ENCODE measurements around the gene MTFR1L. TPM values are rescaled to one million over a fixed set of nuclear protein-coding genes. Genes with fewer than 3 reads are reported as not detected.

Gene MTFR1L
- total RNA-seq, 1 donor from 2014 or later = 46.3 TPM

GRCh38 chr1:25821630-25822091, 1.9 kb downstream of the MTFR1L start:
- H3K27me3 ChIP-seq (ENCODE audit: control insufficient read depth, insufficient read depth, low read length) = no peaks in the 10 kb centered on the region
- H3K4me3 ChIP-seq (ENCODE audit: low read depth, low read length) = no peak overlapping the region
- DNase-seq (ENCODE audit: low read depth) = no peak
- no peaks in the 10 kb centered on the region for H3K36me3 ChIP-seq (ENCODE audit: control insufficient read depth, insufficient read depth, low read length)
- no peak for TF ChIP-seq CTCF (IDR thresholded peaks at IDR 0.05; ENCODE audit: insufficient read depth, low read length, poor library complexity, severe bottlenecking)

- Histone ChIP-seq H3K27me3 (ENCODE audit: control insufficient read depth, insufficient read depth, low read length) (no peaks in the 10 kb centered on the region), H3K4me3 (ENCODE audit: low read depth, low read length) (no peak overlapping the region), H3K36me3 (ENCODE audit: control insufficient read depth, insufficient read depth, low read length) (no peaks in the 10 kb centered on the region)
- no peak for TF ChIP-seq CTCF (IDR thresholded peaks at IDR 0.05; ENCODE audit: insufficient read depth, low read length, poor library complexity, severe bottlenecking)
- no peak for DNase-seq (ENCODE audit: low read depth)
These were observed 5.9 kb downstream of the MTFR1L start for GRCh38 chr1:25825605-25826004.

GRCh38 chr1:25826571-25826970, 6.8 kb downstream of the MTFR1L start:
- no peak overlapping the region for H3K4me3 ChIP-seq (ENCODE audit: low read depth, low read length)
- no peaks in the 10 kb centered on the region for H3K27me3 ChIP-seq (ENCODE audit: control insufficient read depth, insufficient read depth, low read length)
- DNase-seq (ENCODE audit: low read depth) = no peak
- TF ChIP-seq CTCF (IDR thresholded peaks at IDR 0.05; ENCODE audit: insufficient read depth, low read length, poor library complexity, severe bottlenecking) = no peak
- no peaks in the 10 kb centered on the region for H3K36me3 ChIP-seq (ENCODE audit: control insufficient read depth, insufficient read depth, low read length)

- H3K36me3 ChIP-seq (ENCODE audit: control insufficient read depth, insufficient read depth, low read length) = no peaks in the 10 kb centered on the region
These were observed 8.7 kb downstream of the MTFR1L start for GRCh38 chr1:25828491-25828890.

GRCh38 chr1:25829046-25829445, 9.3 kb downstream of the MTFR1L start:
- DNase-seq (ENCODE audit: low read depth) = no peak
- Histone ChIP-seq H3K27me3 (ENCODE audit: control insufficient read depth, insufficient read depth, low read length) (no peaks in the 10 kb centered on the region), H3K36me3 (ENCODE audit: control insufficient read depth, insufficient read depth, low read length) (no peaks in the 10 kb centered on the region), H3K4me3 (ENCODE audit: low read depth, low read length) (no peak overlapping the region)
- no peak for TF ChIP-seq CTCF (IDR thresholded peaks at IDR 0.05; ENCODE audit: insufficient read depth, low read length, poor library complexity, severe bottlenecking)

More at GRCh38 chr1:25828491-25828890, 8.7 kb downstream of the MTFR1L start:
- H3K27me3 ChIP-seq (ENCODE audit: control insufficient read depth, insufficient read depth, low read length) = no peaks in the 10 kb centered on the region
- no peak for DNase-seq (ENCODE audit: low read depth)
- no peak for TF ChIP-seq CTCF (IDR thresholded peaks at IDR 0.05; ENCODE audit: insufficient read depth, low read length, poor library complexity, severe bottlenecking)
- no peak overlapping the region for H3K4me3 ChIP-seq (ENCODE audit: low read depth, low read length)

- no peak overlapping the region for H3K4me3 ChIP-seq (ENCODE audit: low read depth, low read length)
- no peaks in the 10 kb centered on the region for H3K27me3 ChIP-seq (ENCODE audit: control insufficient read depth, insufficient read depth, low read length)
- TF ChIP-seq CTCF (IDR thresholded peaks at IDR 0.05; ENCODE audit: insufficient read depth, low read length, poor library complexity, severe bottlenecking) = no peak
- no peak for DNase-seq (ENCODE audit: low read depth)
- no peaks in the 10 kb centered on the region for H3K36me3 ChIP-seq (ENCODE audit: control insufficient read depth, insufficient read depth, low read length)
These were observed 11.9 kb downstream of the MTFR1L start for GRCh38 chr1:25831569-25832196.

All from kidney epithelial cell (primary cell).